Right lobe of liver (tissue), 6 donors: ENCODE measurements around the gene AGBL5. TPM values are rescaled to one million over a fixed set of nuclear protein-coding genes. Genes with fewer than 3 reads are reported as not detected.
A peak's percentile ranks its signal among the peaks of the same experiment; 100 is the strongest.

ENCODE experiments used
- ATAC-seq, 4 donors: fragments of 200-7000 bp; cut with Tn5 transposase; one replicate each; pipeline ENCODE4 v1.9.1; 2020; ENCODE audit warnings: mild to moderate bottlenecking in 4 of 4, moderate library complexity in 4 of 4
- DNase-seq, 3 donors: peaks; one replicate each; pipeline ENCODE4 v3.0.0-alpha.2; 2020
- H3K27ac ChIP-seq, 3 donors: fragments of 200-600 bp; one replicate each; pipeline ENCODE4 v1.8.0; 2022
- H3K27me3 ChIP-seq, 2 donors: fragments of 200-600 bp; one replicate each; pipeline ENCODE4 v1.8.0; 2022
- H3K36me3 ChIP-seq, 4 donors: fragments of 200-600 bp; sonication (generic) in 1 of 4; one replicate each; pipeline versions ENCODE4 v1.5.1 to v1.8.0; 2017 to 2022; ENCODE audit warnings: control low read depth in 1 of 4
- H3K4me1 ChIP-seq, 4 donors: fragments of 200-600 bp; sonication (generic) in 1 of 4; one replicate each; pipeline versions ENCODE4 v1.5.1 to v1.8.0; 2017 to 2022; ENCODE audit warnings: control low read depth in 1 of 4
- H3K4me3 ChIP-seq, 3 donors: fragments of 200-600 bp; one replicate each; pipeline ENCODE4 v1.8.0; 2022
- H3K9me3 ChIP-seq, 4 donors: fragments of 200-600 bp; sonication (generic) in 1 of 4; one replicate each; pipeline versions ENCODE4 v1.5.1 to v1.8.0; 2017 to 2022; ENCODE audit warnings: control low read depth in 1 of 4
- POLR2A ChIP-seq: fragments of 450-650 bp; IDR thresholded peaks from one replicate; pipeline ENCODE4 v1.6.1; 2017; ENCODE audit warnings: antibody characterized with exemption, mild to moderate bottlenecking
- WGBS: methylation state at CpG from one replicate; pipeline ENCODE4 v1.1.6; 2018; ENCODE audit warnings: low coverage, low lambda C conversion rate; ENCODE audit not compliant: insufficient coverage; ENCODE audit errors: missing lambda C conversion rate; 5-methylcytosine and 5-hydroxymethylcytosine counted together
- intact Hi-C, 2 donors: fragments of 100-400 bp; cut with DNase I; formaldehyde crosslinking; loops; one replicate each; pipeline versions ENCODE4 v1.11.2 to v1.14.1; 2022
- long read RNA-seq: library from polyadenylated mRNA; unstranded; transcript quantifications from one replicate; pipeline ENCODE4 v2.0.0, GENCODE V29; 2019
- total RNA-seq, 6 experiments: library from RNA; depleted of rRNA in 2 of 6; stranded (reverse); fragments of >200 nt in 2 of 6; fragmentation: NEBNext Ultra II Directional in 3 of 6; extraction: Animal tissue kit (Norgen Biotek cat#: 25700) in 3 of 6; gene quantifications; one replicate each; pipeline versions ENCODE4 v1.1.0 to v1.2.4, GENCODE V29; 2016 to 2023
- TF ChIP-seq, protein P1 (sequence below), 4 donors: fragments of 200-600 bp in 3 of 4; fragments of 450-650 bp in 1 of 4; IDR thresholded peaks; one replicate each; pipeline versions ENCODE4 v1.5.1 to v1.8.0; 2016 to 2022; ENCODE audit warnings: antibody characterized with exemption in 4 of 4, mild to moderate bottlenecking in 2 of 4
- donor health status: DM: no; HTN: yes; CAD: no.
- donor health status: DM: no; HTN: no; CAD: no.
- donor health status: DM: no; HTN: no; CAD: no.
- donor health status: DM: no; HTN: yes; CAD: no.
- donor health status: DM: no; HTN: yes; CAD: no.

AGBL5 gene, protein sequence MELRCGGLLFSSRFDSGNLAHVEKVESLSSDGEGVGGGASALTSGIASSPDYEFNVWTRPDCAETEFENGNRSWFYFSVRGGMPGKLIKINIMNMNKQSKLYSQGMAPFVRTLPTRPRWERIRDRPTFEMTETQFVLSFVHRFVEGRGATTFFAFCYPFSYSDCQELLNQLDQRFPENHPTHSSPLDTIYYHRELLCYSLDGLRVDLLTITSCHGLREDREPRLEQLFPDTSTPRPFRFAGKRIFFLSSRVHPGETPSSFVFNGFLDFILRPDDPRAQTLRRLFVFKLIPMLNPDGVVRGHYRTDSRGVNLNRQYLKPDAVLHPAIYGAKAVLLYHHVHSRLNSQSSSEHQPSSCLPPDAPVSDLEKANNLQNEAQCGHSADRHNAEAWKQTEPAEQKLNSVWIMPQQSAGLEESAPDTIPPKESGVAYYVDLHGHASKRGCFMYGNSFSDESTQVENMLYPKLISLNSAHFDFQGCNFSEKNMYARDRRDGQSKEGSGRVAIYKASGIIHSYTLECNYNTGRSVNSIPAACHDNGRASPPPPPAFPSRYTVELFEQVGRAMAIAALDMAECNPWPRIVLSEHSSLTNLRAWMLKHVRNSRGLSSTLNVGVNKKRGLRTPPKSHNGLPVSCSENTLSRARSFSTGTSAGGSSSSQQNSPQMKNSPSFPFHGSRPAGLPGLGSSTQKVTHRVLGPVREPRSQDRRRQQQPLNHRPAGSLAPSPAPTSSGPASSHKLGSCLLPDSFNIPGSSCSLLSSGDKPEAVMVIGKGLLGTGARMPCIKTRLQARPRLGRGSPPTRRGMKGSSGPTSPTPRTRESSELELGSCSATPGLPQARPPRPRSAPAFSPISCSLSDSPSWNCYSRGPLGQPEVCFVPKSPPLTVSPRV
- 1 to 10 TPM; 3.9 to 7.4 (median 6.4) TPM for total RNA-seq
- long read RNA-seq, partial matches to known transcripts = 1 of 2 reads
- long read RNA-seq, other reads (novel, unspliced or antisense) = 0 of 2 reads

- intact Hi-C loops = no loop called here
- Histone ChIP-seq H3K9me3 (no peaks in the 10 kb centered on the region), H3K27ac (peak within 1 kb of the TSS; percentile 57 to 66 (median 62)), H3K4me3 (peak within 1 kb of the TSS; percentile 82 to 92 (median 89)), H3K4me1 (peaks cover 0 to 9% (median 4%) of the 10 kb centered on the region in 4 donors), H3K36me3 (peaks cover 0 to 6% (median 2%) of the 10 kb centered on the region in 4 donors), H3K27me3 (no peaks in the 10 kb centered on the region)
- ATAC-seq (peak; percentile 75 to 85 (median 80)), DNase-seq (peak; percentile 95 to 96 (median 96))
- TF ChIP-seq, protein P1, sequence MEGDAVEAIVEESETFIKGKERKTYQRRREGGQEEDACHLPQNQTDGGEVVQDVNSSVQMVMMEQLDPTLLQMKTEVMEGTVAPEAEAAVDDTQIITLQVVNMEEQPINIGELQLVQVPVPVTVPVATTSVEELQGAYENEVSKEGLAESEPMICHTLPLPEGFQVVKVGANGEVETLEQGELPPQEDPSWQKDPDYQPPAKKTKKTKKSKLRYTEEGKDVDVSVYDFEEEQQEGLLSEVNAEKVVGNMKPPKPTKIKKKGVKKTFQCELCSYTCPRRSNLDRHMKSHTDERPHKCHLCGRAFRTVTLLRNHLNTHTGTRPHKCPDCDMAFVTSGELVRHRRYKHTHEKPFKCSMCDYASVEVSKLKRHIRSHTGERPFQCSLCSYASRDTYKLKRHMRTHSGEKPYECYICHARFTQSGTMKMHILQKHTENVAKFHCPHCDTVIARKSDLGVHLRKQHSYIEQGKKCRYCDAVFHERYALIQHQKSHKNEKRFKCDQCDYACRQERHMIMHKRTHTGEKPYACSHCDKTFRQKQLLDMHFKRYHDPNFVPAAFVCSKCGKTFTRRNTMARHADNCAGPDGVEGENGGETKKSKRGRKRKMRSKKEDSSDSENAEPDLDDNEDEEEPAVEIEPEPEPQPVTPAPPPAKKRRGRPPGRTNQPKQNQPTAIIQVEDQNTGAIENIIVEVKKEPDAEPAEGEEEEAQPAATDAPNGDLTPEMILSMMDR (IDR thresholded peaks at IDR 0.05) = no peak
- peak; percentile 52 for TF ChIP-seq POLR2A
- WGBS = under 1% methylated on average over 30 of the region's 67 CpGs
Measured at GRCh38 chr2:27050996-27051901, at the start of gene AGBL5. Gene AGBL5, plus strand, starts transcription at chr2:27051668. Its CDS starts 1,291 bp downstream, at chr2:27052959.

GRCh38 chr2:27001950-27002349 lies 49.5 kb upstream of the AGBL5 start:
- no peaks in the 10 kb centered on the region for H3K27me3 ChIP-seq
- no peak for DNase-seq
- no peak for TF ChIP-seq POLR2A
- TF ChIP-seq, protein P1 (IDR thresholded peaks at IDR 0.05) = no peak
- H3K4me3 ChIP-seq = no peak overlapping the region
- ATAC-seq = peak in 1 of 4 donors; percentile 38
- H3K4me1 ChIP-seq = no peaks in the 10 kb centered on the region
- no peaks in the 10 kb centered on the region for H3K36me3 ChIP-seq
- WGBS = 81% methylated on average over 5 of the region's 5 CpGs
- no peaks in the 10 kb centered on the region for H3K9me3 ChIP-seq
- H3K27ac ChIP-seq = no peak overlapping the region
- intact Hi-C loops = no loop called here

GRCh38 chr2:27003007-27003406 lies 48.5 kb upstream of the AGBL5 start:
- ATAC-seq = no peak
- no peaks in the 10 kb centered on the region for H3K36me3 ChIP-seq
- H3K4me1 ChIP-seq = no peaks in the 10 kb centered on the region
- intact Hi-C loops = no loop called here
- H3K9me3 ChIP-seq = no peaks in the 10 kb centered on the region
- no peak overlapping the region for H3K4me3 ChIP-seq
- H3K27ac ChIP-seq = no peak overlapping the region
- 81% methylated on average over 2 of the region's 4 CpGs for WGBS
- no peak for DNase-seq
- H3K27me3 ChIP-seq = no peaks in the 10 kb centered on the region
- TF ChIP-seq, protein P1 (IDR thresholded peaks at IDR 0.05) = no peak
- no peak for TF ChIP-seq POLR2A

GRCh38 chr2:27003857-27004256 lies 47.6 kb upstream of the AGBL5 start:
- WGBS = 76% methylated on average over 6 of the region's 9 CpGs
- Histone ChIP-seq H3K36me3 (no peaks in the 10 kb centered on the region), H3K4me3 (no peak overlapping the region), H3K27me3 (no peaks in the 10 kb centered on the region), H3K9me3 (no peaks in the 10 kb centered on the region), H3K4me1 (peaks cover 0 to 6% (median under 1%) of the 10 kb centered on the region in 4 donors), H3K27ac (no peak overlapping the region)
- intact Hi-C loops = no loop called here
- TF ChIP-seq POLR2A = no peak
- TF ChIP-seq, protein P1 (IDR thresholded peaks at IDR 0.05) = no peak
- ATAC-seq = no peak
- no peak for DNase-seq
